ENCODE results near the gene CAMK1D. TPM values are rescaled to one million over a fixed set of nuclear protein-coding genes. Genes with fewer than 3 reads are reported as not detected.

CAMK1D gene
- total RNA-seq, 4 donors from 2014 or later: 8.8 to 17.8 (median 13.9) TPM

DNA sequence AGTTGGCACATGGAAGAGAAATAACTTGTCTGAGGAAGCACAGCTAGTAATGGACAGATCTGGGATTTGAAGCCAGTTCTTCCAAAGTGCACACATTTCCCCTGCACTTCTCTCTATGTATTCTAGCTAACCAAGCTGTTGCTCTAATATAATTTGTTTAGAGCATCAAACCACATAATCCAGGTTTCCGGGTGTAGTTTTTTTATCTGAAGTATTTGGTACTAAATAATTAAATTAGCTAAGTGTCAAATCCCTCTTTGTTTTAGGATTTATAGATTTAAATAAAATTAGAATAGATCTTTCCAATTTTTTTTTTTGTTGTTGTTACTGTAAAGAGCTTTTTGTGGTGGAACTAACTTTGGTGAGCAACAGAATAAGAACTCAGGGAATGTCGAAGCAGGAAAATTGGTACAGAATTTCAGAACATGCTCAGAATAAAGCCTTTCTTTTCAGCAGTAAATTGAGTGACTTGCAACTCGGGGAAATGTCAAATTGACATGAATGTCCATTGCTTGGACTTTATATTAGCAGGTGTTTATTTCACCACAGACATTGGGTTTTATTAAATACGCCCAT lies 33.7 kb downstream of the CAMK1D start:
- TF ChIP-seq, protein P1, sequence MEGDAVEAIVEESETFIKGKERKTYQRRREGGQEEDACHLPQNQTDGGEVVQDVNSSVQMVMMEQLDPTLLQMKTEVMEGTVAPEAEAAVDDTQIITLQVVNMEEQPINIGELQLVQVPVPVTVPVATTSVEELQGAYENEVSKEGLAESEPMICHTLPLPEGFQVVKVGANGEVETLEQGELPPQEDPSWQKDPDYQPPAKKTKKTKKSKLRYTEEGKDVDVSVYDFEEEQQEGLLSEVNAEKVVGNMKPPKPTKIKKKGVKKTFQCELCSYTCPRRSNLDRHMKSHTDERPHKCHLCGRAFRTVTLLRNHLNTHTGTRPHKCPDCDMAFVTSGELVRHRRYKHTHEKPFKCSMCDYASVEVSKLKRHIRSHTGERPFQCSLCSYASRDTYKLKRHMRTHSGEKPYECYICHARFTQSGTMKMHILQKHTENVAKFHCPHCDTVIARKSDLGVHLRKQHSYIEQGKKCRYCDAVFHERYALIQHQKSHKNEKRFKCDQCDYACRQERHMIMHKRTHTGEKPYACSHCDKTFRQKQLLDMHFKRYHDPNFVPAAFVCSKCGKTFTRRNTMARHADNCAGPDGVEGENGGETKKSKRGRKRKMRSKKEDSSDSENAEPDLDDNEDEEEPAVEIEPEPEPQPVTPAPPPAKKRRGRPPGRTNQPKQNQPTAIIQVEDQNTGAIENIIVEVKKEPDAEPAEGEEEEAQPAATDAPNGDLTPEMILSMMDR (IDR thresholded peaks at IDR 0.05; ENCODE audit: low read depth): no peak

DNA sequence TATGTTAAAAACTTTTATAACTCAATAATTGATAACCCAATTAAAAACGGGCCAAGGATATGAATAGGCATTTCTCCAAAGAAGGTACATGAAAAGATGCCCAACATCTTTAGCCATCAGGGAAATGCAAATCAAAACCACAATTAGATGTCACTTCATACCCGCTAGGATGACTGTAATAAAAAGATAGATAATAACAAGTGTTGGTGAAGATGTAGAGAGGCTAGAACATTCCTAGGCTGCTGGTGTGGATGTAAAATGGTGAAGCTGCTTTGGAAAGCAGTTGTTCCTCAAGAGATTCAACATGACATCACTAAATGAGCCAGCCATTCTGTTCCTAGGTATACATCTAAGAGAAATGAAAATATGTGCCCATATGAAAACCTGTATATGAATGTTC lies 35.6 kb downstream of the CAMK1D start:
- TF ChIP-seq, protein P1 (IDR thresholded peaks at IDR 0.05; ENCODE audit: low read depth): no peak

DNA sequence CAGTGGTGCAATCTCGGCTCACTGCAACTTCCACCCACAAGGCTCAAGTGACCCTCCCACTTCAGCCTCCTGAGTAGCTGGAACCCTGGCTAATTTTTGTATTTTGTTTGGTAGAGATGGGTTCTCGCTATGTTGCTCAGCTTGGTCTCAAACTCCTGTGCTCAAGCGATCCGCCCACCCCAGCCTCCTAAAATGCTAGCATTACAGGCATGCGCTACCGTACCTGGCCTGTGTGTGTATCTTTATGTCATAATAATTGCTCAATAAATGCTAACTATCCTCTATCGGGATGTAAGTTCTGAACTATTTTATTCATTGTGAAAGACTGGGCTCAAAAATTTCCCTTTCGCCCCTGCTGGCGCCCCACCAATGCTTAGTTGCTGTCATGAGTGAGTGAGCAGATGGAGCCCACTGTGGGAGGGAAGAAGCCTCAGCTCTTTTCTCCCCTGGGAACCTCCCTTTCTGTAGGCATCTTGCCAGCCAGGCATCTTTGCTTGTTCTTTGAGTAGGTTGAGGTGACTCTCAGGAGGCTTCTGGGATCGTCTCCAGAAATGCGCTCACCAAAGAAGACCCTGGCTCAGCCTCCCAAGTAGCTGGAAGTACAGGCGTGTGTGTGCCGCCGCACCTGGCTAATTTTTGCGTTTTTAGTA lies 38.3 kb downstream of the CAMK1D start:
- TF ChIP-seq, protein P1 (IDR thresholded peaks at IDR 0.05; ENCODE audit: low read depth): no peak

DNA sequence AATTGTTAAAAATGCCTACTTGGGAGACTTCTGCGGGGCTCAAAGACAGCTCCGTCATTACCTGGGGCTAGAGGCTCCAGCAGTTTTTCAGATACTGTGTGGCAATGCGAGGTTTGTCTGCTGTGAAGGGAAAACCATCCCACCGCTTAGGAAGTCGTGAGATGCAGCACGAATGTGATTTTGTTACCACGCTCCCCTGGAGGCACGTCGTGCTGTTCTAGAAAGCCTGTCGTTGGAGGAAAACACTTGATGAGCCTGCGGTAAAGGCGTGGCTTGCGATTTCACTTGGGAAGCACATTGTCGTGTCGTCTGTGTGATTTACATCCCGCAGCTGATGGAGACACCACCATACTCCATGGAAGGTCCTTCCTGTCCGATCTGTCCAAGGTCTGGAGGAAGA lies 39.3 kb downstream of the CAMK1D start:
- TF ChIP-seq, protein P1 (IDR thresholded peaks at IDR 0.05; ENCODE audit: low read depth): no peak

DNA sequence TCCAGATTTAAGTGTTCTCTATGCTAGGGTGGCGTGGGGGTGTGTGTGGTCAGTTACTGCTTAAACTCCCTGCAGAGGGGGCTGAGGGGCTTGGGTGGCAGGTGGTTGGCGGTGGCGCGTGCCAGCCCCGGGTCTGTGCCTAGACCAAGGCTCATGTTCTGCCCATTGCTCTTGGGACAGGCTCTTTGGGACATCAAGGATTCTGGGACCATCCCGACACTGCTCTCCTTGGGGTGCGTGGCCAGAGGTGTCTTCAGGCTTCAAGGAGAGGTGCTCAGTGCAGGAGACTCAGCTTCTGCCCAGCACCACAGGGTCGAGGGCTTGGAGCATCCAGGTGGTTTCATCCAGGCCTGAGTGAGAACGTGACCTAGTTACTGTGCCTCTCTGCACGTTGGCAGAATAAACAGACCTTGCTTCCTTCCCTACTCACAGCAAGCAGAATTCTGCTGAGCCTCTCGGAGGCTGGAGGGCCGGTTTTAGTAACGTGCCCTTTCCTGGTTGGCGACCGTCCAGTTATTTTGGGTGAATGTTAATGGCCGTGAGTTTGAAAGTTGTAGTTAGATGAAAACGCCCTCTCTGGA lies 39.9 kb downstream of the CAMK1D start:
- TF ChIP-seq, protein P1 (IDR thresholded peaks at IDR 0.05; ENCODE audit: low read depth): no peak

DNA sequence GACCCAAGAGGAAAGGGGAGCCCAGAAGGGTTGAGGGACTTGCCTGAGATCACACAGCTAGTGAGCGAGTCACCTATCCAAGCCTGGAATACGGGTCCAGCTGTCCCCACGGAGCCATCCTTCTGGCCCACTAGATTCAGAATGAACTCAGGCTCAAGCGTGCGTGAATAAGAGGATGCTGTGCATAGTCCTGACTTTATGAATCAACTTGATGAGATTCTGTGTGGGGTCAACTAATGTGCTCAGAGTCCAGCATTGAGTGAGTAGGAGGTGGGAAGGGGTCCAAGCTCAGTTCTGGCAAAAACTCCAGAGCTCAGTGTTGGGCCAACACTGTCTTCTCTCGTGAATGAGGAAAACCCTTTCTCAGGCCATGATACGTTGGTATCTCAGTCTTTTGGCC lies 41.4 kb downstream of the CAMK1D start:
- TF ChIP-seq, protein P1 (IDR thresholded peaks at IDR 0.05; ENCODE audit: low read depth): no peak

DNA sequence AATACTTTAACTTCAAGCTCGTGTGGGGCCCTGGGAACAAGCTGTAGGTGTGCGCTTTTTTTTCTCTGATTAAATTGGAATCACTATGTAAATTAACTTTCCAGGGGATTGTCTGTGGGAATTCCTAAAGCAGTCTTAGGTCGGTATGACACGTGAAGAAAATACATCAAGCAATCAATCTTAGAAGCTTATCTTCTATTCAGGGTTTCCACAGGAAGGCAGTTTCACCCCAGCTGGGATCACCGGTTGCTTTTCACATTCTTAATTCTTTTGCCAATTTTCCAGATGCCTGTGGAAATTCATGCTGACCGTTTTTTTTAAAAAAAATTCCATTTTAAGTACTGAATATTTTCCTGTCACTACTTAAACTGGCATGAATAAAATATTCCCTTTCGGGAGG lies 41.9 kb downstream of the CAMK1D start:
- TF ChIP-seq, protein P1 (IDR thresholded peaks at IDR 0.05; ENCODE audit: low read depth): no peak
